Ascending aorta (tissue), 2 donors: ENCODE measurements around the gene PSMD5. TPM values are rescaled to one million over a fixed set of nuclear protein-coding genes. Genes with fewer than 3 reads are reported as not detected.

Experiments used
- DNase-seq, 2 donors: peaks; one replicate each; pipeline ENCODE4 v3.0.0-alpha.2; 2019; ENCODE audit warnings: low spot score in 2 of 2
- H3K27ac ChIP-seq, 2 donors: fragments of 200-600 bp; sonication (generic); one replicate each; pipeline ENCODE4 v1.5.1; 2016 to 2017; ENCODE audit warnings: mild to moderate bottlenecking in 1 of 2
- H3K27me3 ChIP-seq: fragments of 200-600 bp; sonication (generic); one replicate; pipeline ENCODE4 v1.5.1; 2017
- H3K36me3 ChIP-seq, 2 donors: fragments of 200-600 bp; sonication (generic); one replicate each; pipeline ENCODE4 v1.5.1; 2016
- H3K4me1 ChIP-seq, 2 donors: fragments of 200-600 bp; sonication (generic); one replicate each; pipeline ENCODE4 v1.5.1; 2016 to 2017; ENCODE audit warnings: mild to moderate bottlenecking in 1 of 2
- H3K4me3 ChIP-seq, 2 donors: fragments of 200-600 bp; sonication (generic); one replicate each; pipeline ENCODE4 v1.5.1; 2016 to 2017; ENCODE audit warnings: mild to moderate bottlenecking in 1 of 2
- H3K9me3 ChIP-seq, 2 donors: fragments of 200-600 bp; sonication (generic); one replicate each; pipeline ENCODE4 v1.5.1; 2016
- intact Hi-C: fragments of 100-400 bp; cut with DNase I; formaldehyde crosslinking; loops from one replicate; pipeline ENCODE4 v1.15.1; 2023
- total RNA-seq: library from RNA; depleted of rRNA; stranded (reverse); fragments of >200 nt; gene quantifications from one replicate; pipeline ENCODE4 v1.1.0, GENCODE V29; 2016
- TF ChIP-seq, protein P1 (sequence below), 3 experiments: fragments of 200-600 bp in 2 of 3; fragments of 450-650 bp in 1 of 3; sonication (generic) in 2 of 3; IDR thresholded peaks; one replicate each; pipeline ENCODE4 v1.5.1; 2016 to 2019; ENCODE audit warnings: antibody characterized with exemption in 3 of 3, mild to moderate bottlenecking in 1 of 3, moderate library complexity in 1 of 3

PSMD5 gene
- total RNA-seq, 1 donor from 2014 or later, result 18.2 TPM

DNA sequence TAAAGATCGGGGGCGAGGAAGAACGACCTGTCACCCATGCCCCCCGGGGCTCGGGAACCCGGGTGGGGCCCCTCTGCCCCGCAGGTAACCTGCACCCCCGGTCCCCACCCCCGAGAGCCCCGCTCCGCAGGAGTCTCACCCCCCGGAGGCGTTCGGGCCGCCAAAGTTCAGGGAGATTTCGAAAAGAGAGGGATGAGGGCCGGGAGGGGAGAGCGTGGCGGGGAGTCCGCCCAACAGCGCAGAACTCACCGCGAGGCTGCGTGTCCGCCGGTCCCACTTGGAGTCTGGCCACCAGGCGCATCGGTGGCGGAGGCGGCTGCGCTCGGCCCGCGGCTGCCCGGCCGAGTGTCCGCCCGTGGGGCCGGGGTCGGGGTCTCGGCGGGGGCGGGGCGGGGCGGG lies 34.1 kb upstream of the PSMD5 start, which contains the start of gene PHF19:
Gene PHF19 (minus strand): TSS at position 347 of the 399 bp plus-strand sequence. CDS start 2,447 bp downstream, outside the sequence.
- peak within 1 kb of the TSS; percentile 96 to 99 for H3K27ac ChIP-seq
- TF ChIP-seq, protein P1, sequence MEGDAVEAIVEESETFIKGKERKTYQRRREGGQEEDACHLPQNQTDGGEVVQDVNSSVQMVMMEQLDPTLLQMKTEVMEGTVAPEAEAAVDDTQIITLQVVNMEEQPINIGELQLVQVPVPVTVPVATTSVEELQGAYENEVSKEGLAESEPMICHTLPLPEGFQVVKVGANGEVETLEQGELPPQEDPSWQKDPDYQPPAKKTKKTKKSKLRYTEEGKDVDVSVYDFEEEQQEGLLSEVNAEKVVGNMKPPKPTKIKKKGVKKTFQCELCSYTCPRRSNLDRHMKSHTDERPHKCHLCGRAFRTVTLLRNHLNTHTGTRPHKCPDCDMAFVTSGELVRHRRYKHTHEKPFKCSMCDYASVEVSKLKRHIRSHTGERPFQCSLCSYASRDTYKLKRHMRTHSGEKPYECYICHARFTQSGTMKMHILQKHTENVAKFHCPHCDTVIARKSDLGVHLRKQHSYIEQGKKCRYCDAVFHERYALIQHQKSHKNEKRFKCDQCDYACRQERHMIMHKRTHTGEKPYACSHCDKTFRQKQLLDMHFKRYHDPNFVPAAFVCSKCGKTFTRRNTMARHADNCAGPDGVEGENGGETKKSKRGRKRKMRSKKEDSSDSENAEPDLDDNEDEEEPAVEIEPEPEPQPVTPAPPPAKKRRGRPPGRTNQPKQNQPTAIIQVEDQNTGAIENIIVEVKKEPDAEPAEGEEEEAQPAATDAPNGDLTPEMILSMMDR (IDR thresholded peaks at IDR 0.05), result no peak
- H3K27me3 ChIP-seq, result no peaks in the 10 kb centered on the region
- H3K36me3 ChIP-seq, result peaks cover 17 to 22% of the 10 kb centered on the region in 2 donors
- peak within 1 kb of the TSS; percentile 80 to 91 for H3K4me3 ChIP-seq
- no peak for DNase-seq
- intact Hi-C loops, result loop anchor here (1.0 to 5.0 kb wide), 3 partner anchors 17 to 59 kb away; no protein-coding TSS in a partner anchor
- peaks cover 4 to 11% of the 10 kb centered on the region in 2 donors for H3K4me1 ChIP-seq
- H3K9me3 ChIP-seq, result no peaks in the 10 kb centered on the region

DNA sequence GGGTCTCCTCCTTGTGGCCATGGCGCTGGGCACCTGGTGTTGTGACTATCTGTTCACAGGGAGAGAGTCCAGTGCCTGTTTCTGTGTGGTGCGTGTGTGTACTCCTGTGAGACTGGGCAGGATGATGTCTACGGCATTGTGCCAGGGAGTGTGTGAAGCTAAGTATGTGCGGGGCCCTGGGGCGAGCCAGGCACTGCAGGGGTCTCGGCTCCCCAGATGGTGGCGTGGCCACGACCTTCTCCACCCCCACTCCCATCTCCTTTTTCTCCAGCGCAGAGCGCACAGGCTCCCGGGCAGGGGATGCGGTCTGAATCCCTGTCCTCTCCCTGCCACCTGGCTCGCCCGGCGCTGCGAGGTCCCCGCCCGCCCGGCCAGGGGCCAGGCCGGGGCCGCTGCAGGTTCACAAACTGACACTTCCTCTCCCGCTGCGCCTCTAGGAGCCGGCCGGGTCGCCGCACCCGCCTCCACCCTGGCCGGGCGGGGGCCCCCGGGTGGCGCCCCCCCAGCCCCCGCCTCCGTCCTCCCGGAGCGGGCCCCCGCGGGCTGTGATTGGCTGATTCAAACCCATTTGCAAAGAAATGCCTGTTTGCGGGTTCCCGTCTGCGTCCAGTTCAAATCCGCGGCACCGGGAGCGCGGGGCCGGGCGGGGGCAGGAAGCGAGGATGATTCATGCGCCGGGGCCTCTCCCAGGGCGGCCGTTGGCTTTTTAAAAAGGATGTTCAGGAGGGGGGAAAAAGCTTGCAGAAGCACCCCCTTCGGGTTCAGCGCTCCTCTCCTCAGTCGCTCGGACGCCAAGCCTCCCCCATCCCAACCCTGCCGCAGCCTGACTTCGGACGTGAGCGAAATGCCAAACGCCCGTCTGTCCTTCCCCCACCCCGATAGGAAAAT lies 33.5 kb upstream of the PSMD5 start:
- no peaks in the 10 kb centered on the region for H3K9me3 ChIP-seq
- intact Hi-C loops, result loop anchor here (1.0 to 5.0 kb wide), 2 partner anchors 18 to 41 kb away; no protein-coding TSS in a partner anchor
- peak; percentile 73 to 96 for DNase-seq
- peaks cover 4 to 11% of the 10 kb centered on the region in 2 donors for H3K4me1 ChIP-seq
- TF ChIP-seq, protein P1 (IDR thresholded peaks at IDR 0.05), result no peak
- peak overlapping the region; percentile 80 to 91 for H3K4me3 ChIP-seq
- H3K36me3 ChIP-seq, result peaks cover 17 to 22% of the 10 kb centered on the region in 2 donors
- peak overlapping the region; percentile 96 to 99 for H3K27ac ChIP-seq
- no peaks in the 10 kb centered on the region for H3K27me3 ChIP-seq

DNA sequence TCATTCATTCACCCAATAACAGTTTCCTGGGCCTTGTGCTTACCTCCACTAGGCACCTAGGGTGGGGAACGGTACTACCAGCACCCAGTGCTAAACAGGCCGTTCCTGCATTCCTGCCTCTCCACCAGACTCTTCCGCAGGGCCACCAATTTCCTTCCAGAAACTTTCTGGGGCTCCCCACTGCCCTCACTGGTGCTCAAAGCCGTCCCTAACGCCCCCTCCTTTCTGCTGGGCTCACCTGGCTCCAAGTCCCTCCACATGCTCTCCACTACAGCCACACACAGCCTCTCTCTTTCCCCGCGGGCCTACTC lies 32.9 kb upstream of the PSMD5 start:
- Histone ChIP-seq H3K36me3 (peaks cover 17 to 22% of the 10 kb centered on the region in 2 donors), H3K9me3 (no peaks in the 10 kb centered on the region), H3K27ac (peak overlapping the region; percentile 96 to 99), H3K4me3 (peak overlapping the region; percentile 80 to 91), H3K4me1 (peaks cover 4 to 11% of the 10 kb centered on the region in 2 donors), H3K27me3 (no peaks in the 10 kb centered on the region)
- TF ChIP-seq, protein P1 (IDR thresholded peaks at IDR 0.05), result no peak
- intact Hi-C loops, result loop anchor here (5.0 kb wide), 1 partner anchor 42 kb away; no protein-coding TSS in a partner anchor
- DNase-seq, result no peak

DNA sequence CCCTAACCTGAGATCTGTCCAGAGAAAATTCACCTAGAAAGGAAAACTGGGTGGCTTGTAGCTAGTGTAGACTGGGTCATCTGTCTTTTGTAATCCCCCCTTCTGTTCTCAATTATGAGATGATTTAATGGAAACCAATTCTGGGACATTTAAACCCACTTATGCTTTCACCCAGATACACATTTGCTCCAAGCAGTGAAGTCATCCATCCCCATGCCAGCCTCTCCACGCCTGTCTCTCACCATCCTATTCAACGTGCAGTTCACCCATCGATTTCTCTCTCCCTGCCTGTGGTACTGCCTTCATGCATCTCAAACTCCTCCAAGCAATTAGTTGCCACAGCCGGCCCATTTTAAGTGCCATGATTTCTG lies 32.5 kb upstream of the PSMD5 start:
- TF ChIP-seq, protein P1 (IDR thresholded peaks at IDR 0.05), result no peak
- intact Hi-C loops, result loop anchor here (5.0 kb wide), 1 partner anchor 42 kb away; no protein-coding TSS in a partner anchor
- H3K4me3 ChIP-seq, result peak overlapping the region in 1 of 2 donors; percentile 91

DNA sequence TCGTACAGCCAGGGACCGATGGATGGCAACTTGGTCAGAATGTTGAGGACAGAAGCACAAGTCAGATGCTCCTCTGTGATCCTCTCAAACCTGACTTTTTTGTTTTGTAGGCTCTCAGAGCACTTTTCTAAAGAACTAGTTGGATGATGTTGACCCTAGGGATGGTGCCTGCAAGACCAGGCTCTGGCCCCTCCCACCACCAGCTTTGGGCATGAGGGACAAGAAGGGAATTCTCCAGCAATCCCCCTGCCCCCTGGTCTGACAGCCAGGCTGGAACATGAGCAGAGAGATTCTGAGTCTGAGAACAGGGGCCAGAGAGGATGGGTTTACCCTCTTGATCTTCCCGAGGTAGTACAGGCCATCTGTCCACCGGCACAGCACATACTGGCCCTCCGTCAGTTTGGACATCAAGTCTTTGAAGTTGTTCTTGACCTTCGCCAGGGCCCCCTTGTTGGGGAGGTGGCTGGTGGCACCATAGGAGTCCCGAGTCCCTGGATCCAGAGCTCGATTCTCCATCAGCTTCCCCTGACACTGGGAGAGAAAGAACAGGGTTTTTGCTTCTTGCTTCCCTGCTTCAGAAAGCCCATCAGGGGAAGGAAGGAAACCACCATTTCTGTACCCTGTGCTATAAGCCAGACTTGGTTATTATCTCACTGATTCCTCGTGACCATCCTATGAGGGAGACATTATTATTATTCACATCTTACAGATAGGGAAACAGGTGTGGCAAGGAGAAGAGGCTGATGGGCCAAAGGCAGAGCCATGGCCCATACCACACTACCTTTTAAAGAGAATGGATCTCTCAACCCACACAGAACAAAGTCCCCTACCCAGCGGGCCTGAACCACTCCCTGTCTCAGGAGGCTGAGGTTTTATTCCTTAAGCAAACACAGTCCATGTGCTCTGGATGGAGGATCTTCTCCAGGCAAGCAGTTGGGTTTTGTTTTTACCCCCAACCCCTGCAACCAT lies 31.8 kb upstream of the PSMD5 start:
- TF ChIP-seq, protein P1 (IDR thresholded peaks at IDR 0.05), result no peak
- no peaks in the 10 kb centered on the region for H3K27me3 ChIP-seq
- no peak for DNase-seq

More for the DNA sequence above, 32.5 kb upstream of the PSMD5 start:
- Histone ChIP-seq H3K27me3 (no peaks in the 10 kb centered on the region), H3K9me3 (no peaks in the 10 kb centered on the region), H3K27ac (peak overlapping the region; percentile 96 to 99), H3K4me1 (peaks cover 4 to 11% of the 10 kb centered on the region in 2 donors), H3K36me3 (peaks cover 17 to 22% of the 10 kb centered on the region in 2 donors)
- DNase-seq, result no peak

More for the DNA sequence above, 31.8 kb upstream of the PSMD5 start:
- H3K4me3 ChIP-seq, result no peak overlapping the region
- peaks cover 4 to 15% of the 10 kb centered on the region in 2 donors for H3K4me1 ChIP-seq
- peaks cover 17 to 22% of the 10 kb centered on the region in 2 donors for H3K36me3 ChIP-seq
- intact Hi-C loops, result loop anchor here (5.0 kb wide), 1 partner anchor 43 kb away; no protein-coding TSS in a partner anchor
- peak overlapping the region; percentile 96 to 99 for H3K27ac ChIP-seq
- H3K9me3 ChIP-seq, result no peaks in the 10 kb centered on the region
